Activated CD8-positive, alpha-beta T cell treated with anti-CD3 and anti-CD28 coated beads for 36 hours (primary cell): ENCODE results near the gene CETP. TPM values are rescaled to one million over a fixed set of nuclear protein-coding genes. Genes with fewer than 3 reads are reported as not detected.

Experiments used
- ATAC-seq: fragments of 200-7000 bp; cut with Tn5 transposase; one replicate; pipeline ENCODE4 v1.10.0; 2021; ENCODE audit warnings: mild to moderate bottlenecking, moderate library complexity
- CTCF ChIA-PET: fragments of 350-600 bp; sonication (Branson Sonifier 250); formaldehyde crosslinking; loops from one replicate; lab custom pipeline; 2021; ENCODE audit warnings: antibody characterized with exemption; lab: Charles Lee
- POLR2A ChIA-PET: fragments of 350-600 bp; sonication (Branson Sonifier 250); formaldehyde crosslinking; loops from one replicate; lab custom pipeline; 2021; ENCODE audit warnings: antibody characterized with exemption; lab: Charles Lee
- DNase-seq: peaks from one replicate; pipeline ENCODE4 v3.0.0-alpha.2; 2020
- H3K27ac Mint-ChIP-seq: one replicate; pipeline ENCODE4 v1.8.0; 2021; ENCODE audit warnings: mild to moderate bottlenecking, mixed read lengths
- H3K27me3 Mint-ChIP-seq: one replicate; pipeline ENCODE4 v1.8.0; 2021; ENCODE audit warnings: mixed read lengths
- H3K36me3 Mint-ChIP-seq: one replicate; pipeline ENCODE4 v1.8.0; 2021; ENCODE audit warnings: low read depth, mixed read lengths
- H3K4me1 Mint-ChIP-seq: one replicate; pipeline ENCODE4 v1.8.0; 2021; ENCODE audit warnings: low read depth, mixed read lengths
- H3K4me3 Mint-ChIP-seq: one replicate; pipeline ENCODE4 v1.8.0; 2021; ENCODE audit warnings: mild to moderate bottlenecking, moderate library complexity, mixed read lengths
- H3K9me3 Mint-ChIP-seq: one replicate; pipeline ENCODE4 v1.8.0; 2021; ENCODE audit warnings: mixed read lengths
- intact Hi-C: fragments of 100-400 bp; cut with micrococcal nuclease; formaldehyde crosslinking; loops from one replicate; pipeline ENCODE4 v1.10.0; 2022
- total RNA-seq, 2 experiments: library from RNA; stranded (reverse); gene quantifications; one replicate each; pipeline ENCODE4 v1.2.3, GENCODE V29; 2021
- TF ChIP-seq, protein P1 (sequence below): fragments of 200-600 bp; IDR thresholded peaks from one replicate; pipeline ENCODE4 v1.8.0; 2022; ENCODE audit warnings: antibody characterized with exemption, mild to moderate bottlenecking

The CETP gene
- total RNA-seq, 2 experiments from 2014 or later, result not detected

GRCh38 chr16:56948234-56948633 is 13.5 kb upstream of the CETP start:
- H3K4me3 Mint-ChIP-seq, result no peak overlapping the region

GRCh38 chr16:56950051-56950450 is 11.7 kb upstream of the CETP start:
- CTCF ChIA-PET, result interaction anchor here (0.9 to 8.0 kb wide), 9 partner anchors 8 to 133 kb away, joined by 3 to 108 read pairs (median 8); partner anchors contain the start of genes CETP and SLC12A3
- H3K27ac Mint-ChIP-seq, result no peak overlapping the region
- intact Hi-C loops, result no loop called here
- H3K27me3 Mint-ChIP-seq, result no peaks in the 10 kb centered on the region
- ATAC-seq, result no peak
- POLR2A ChIA-PET, result interaction anchor here (0.8 to 2.5 kb wide), 10 partner anchors 9 to 82 kb away, joined by 3 to 12 read pairs (median 6); partner anchors contain the start of gene NLRC5
- H3K4me3 Mint-ChIP-seq, result no peak overlapping the region
- DNase-seq, result no peak
- TF ChIP-seq, protein P1, sequence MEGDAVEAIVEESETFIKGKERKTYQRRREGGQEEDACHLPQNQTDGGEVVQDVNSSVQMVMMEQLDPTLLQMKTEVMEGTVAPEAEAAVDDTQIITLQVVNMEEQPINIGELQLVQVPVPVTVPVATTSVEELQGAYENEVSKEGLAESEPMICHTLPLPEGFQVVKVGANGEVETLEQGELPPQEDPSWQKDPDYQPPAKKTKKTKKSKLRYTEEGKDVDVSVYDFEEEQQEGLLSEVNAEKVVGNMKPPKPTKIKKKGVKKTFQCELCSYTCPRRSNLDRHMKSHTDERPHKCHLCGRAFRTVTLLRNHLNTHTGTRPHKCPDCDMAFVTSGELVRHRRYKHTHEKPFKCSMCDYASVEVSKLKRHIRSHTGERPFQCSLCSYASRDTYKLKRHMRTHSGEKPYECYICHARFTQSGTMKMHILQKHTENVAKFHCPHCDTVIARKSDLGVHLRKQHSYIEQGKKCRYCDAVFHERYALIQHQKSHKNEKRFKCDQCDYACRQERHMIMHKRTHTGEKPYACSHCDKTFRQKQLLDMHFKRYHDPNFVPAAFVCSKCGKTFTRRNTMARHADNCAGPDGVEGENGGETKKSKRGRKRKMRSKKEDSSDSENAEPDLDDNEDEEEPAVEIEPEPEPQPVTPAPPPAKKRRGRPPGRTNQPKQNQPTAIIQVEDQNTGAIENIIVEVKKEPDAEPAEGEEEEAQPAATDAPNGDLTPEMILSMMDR, result no peak
- peaks cover 25% of the 10 kb centered on the region for H3K4me1 Mint-ChIP-seq
- peaks cover 5% of the 10 kb centered on the region for H3K36me3 Mint-ChIP-seq
- H3K9me3 Mint-ChIP-seq, result no peaks in the 10 kb centered on the region

More at GRCh38 chr16:56948234-56948633, 13.5 kb upstream of the CETP start:
- ChIA-PET POLR2A (interaction anchor here (0.6 to 8.2 kb wide), 7 partner anchors 9 to 89 kb away, joined by 3 to 145 read pairs (median 4); partner anchors contain the start of genes HERPUD1 and NLRC5), CTCF (interaction anchor here (5.9 to 8.0 kb wide), 2 partner anchors 16 to 81 kb away, joined by 53 to 108 read pairs; partner anchors contain the start of genes CETP and SLC12A3)
- intact Hi-C loops, result no loop called here
- TF ChIP-seq, protein P1, result no peak
- H3K4me1 Mint-ChIP-seq, result peaks cover 43% of the 10 kb centered on the region
- H3K36me3 Mint-ChIP-seq, result peaks cover 20% of the 10 kb centered on the region
- H3K27me3 Mint-ChIP-seq, result no peaks in the 10 kb centered on the region
- no peaks in the 10 kb centered on the region for H3K9me3 Mint-ChIP-seq
- ATAC-seq (no peak), DNase-seq (no peak)
- H3K27ac Mint-ChIP-seq, result no peak overlapping the region

DNA sequence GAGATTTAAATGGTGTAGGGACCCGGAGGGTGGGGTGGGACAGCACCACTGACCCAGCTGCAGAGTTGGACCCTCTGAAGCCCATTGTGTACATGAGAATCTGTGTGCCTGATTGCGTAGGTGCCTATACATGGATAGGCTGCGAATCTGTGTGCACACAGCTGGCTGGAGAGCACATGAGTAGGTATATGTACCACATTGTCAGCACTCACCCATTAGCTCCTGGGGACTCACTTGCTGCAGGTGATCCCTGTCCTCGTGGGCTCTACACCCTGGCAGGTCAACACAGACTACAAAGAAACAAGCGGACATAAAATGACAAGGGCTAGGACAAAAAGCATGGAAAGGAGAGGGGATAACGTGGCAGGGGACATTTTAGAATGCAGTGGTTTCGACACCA is 11.3 kb upstream of the CETP start:
- H3K4me1 Mint-ChIP-seq, result peaks cover 21% of the 10 kb centered on the region
- POLR2A ChIA-PET, result interaction anchor here (0.8 to 2.5 kb wide), 10 partner anchors 9 to 83 kb away, joined by 3 to 12 read pairs (median 6); partner anchors contain the start of gene NLRC5
- ATAC-seq, result no peak

DNA sequence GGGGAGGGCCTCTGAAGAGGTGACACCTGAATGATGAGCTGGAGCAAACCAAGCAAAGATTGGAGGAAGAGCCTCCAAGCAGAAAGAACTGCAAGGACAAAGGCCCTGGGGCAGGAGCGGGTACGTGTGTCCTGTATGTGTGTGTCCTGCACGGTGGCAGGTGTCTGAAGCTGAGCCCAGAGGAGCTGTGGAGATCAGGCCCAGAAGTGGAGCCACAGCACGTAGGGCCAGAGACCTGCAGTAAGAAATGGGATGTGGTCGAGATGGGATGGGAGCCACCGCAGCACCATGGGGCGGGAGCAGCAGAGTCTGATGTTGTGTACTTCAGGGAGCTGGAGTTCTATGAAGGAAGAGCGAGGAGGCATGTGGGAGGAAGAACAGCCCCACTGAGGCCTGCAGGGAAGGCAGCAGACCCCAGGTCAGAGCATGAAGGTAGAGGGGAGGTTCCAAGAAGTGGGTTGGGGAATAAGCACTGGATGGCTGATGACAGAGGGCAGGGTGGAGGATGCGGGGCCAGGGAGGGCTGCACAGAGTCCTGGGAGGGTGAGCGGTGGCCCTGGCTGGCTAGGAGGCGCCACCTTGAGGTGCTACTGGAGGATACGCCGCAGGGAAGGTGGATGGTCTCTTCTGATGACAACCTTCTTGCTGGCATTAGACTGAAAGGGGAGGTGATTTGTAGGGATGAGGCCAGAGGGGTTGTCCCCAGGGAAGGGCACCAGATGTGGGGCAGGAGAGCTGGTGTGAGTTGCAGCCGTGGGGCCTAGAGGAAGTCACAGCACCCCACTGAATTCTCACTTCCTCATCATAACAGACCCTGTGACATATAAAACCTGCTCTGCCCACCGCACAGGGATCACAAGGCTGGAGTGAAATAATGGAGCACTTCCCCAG is 10.6 kb upstream of the CETP start:
- intact Hi-C loops, result loop anchor here (1.0 kb wide), 1 partner anchor 84 kb away; no protein-coding TSS in a partner anchor
- H3K4me3 Mint-ChIP-seq, result no peak overlapping the region
- TF ChIP-seq, protein P1, result peak; percentile 80

More for the DNA sequence above, 11.3 kb upstream of the CETP start:
- H3K27me3 Mint-ChIP-seq, result no peaks in the 10 kb centered on the region
- H3K36me3 Mint-ChIP-seq, result peaks cover 5% of the 10 kb centered on the region
- no peaks in the 10 kb centered on the region for H3K9me3 Mint-ChIP-seq
- intact Hi-C loops, result no loop called here
- H3K27ac Mint-ChIP-seq, result no peak overlapping the region
- H3K4me3 Mint-ChIP-seq, result no peak overlapping the region
- DNase-seq, result no peak
- TF ChIP-seq, protein P1, result no peak
- CTCF ChIA-PET, result interaction anchor here (0.8 to 8.0 kb wide), 14 partner anchors 9 to 133 kb away, joined by 3 to 108 read pairs (median 6); partner anchors contain the start of genes CETP, HERPUD1 and SLC12A3

More for the DNA sequence above, 10.6 kb upstream of the CETP start:
- DNase-seq (peak; percentile 82), ATAC-seq (peak; percentile 95)
- CTCF ChIA-PET, result interaction anchor here (0.8 to 8.0 kb wide), 23 partner anchors 8 to 231 kb away, joined by 3 to 108 read pairs (median 4); partner anchors contain the start of genes CETP, HERPUD1, NLRC5 and SLC12A3
- peak overlapping the region; percentile 10 for H3K27ac Mint-ChIP-seq
- H3K27me3 Mint-ChIP-seq, result no peaks in the 10 kb centered on the region
- POLR2A ChIA-PET, result interaction anchor here (0.8 to 2.5 kb wide), 10 partner anchors 10 to 83 kb away, joined by 3 to 12 read pairs (median 6); partner anchors contain the start of genes HERPUD1 and NLRC5
- peaks cover 19% of the 10 kb centered on the region for H3K4me1 Mint-ChIP-seq
- peaks cover 5% of the 10 kb centered on the region for H3K36me3 Mint-ChIP-seq
- H3K9me3 Mint-ChIP-seq, result no peaks in the 10 kb centered on the region
